ENCODE results near the gene RAB11FIP4. TPM values are rescaled to one million over a fixed set of nuclear protein-coding genes. Genes with fewer than 3 reads are reported as not detected.

Gene RAB11FIP4
- total and polyA plus RNA-seq, 2 of the 8 experiments (the other 6 are each of a cell fraction or from before 2014, with no cell fraction given) = 21.7 to 53.2 TPM

- Histone ChIP-seq H3K27ac (ENCODE audit: low read depth, low read length) (no peak overlapping the region), H3K23me2 (ENCODE audit: low read depth, low read length) (no peaks in the 10 kb centered on the region), H4K20me1 (replicated peaks in 1 of 2; ENCODE audit: control insufficient read depth in 1 of 2, insufficient read depth in 2 of 2, low read length in 2 of 2) (no peaks in the 10 kb centered on the region), H2AFZ (ENCODE audit: low read length) (no peak overlapping the region), H2BK15ac (ENCODE audit: low read length) (no peak overlapping the region), H3K4me1 (replicated peaks in 1 of 4; ENCODE audit: control insufficient read depth in 3 of 4, insufficient read depth in 4 of 4, low read length in 3 of 4) (peaks cover 0 to 2% (median under 1%) of the 10 kb centered on the region in 4 experiments; a peak in 2 of 7 replicates), H2AK5ac (ENCODE audit: low read depth, low read length) (no peak overlapping the region), H2BK12ac (ENCODE audit: low read depth, low read length) (no peak overlapping the region), H2BK120ac (replicated peaks; ENCODE audit: low read depth, low read length) (no peak overlapping the region), H3K36me3 (ENCODE audit: control insufficient read depth in 2 of 4, insufficient read depth in 4 of 4, low read length in 3 of 4) (no peaks in the 10 kb centered on the region), H3K56ac (replicated peaks; ENCODE audit: insufficient read length, low read depth, low read length) (no peak overlapping the region), H3K9ac (replicated peaks in 1 of 4; ENCODE audit: extremely low read depth in 1 of 4, low read depth in 3 of 4, low read length in 3 of 4) (no peak overlapping the region), H3K4me3 (ENCODE audit: extremely low read depth in 1 of 4, insufficient read depth in 2 of 4, low read depth in 3 of 4, low read length in 4 of 4) (no peak overlapping the region), H3K9me3 (ENCODE audit: insufficient read depth in 2 of 2, low read depth in 1 of 2, low read length in 1 of 2) (no peaks in the 10 kb centered on the region), H3K14ac (ENCODE audit: insufficient read length) (no peak overlapping the region), H3K79me1 (ENCODE audit: low read depth, low read length) (no peaks in the 10 kb centered on the region), H4K8ac (ENCODE audit: extremely low read depth, insufficient read depth, low read length) (no peak overlapping the region), H3K4ac (replicated peaks; ENCODE audit: insufficient read length, low read depth, low read length) (no peak overlapping the region), H3K23ac (ENCODE audit: insufficient read length) (no peak overlapping the region), H3K27me3 (replicated peaks in 1 of 4; ENCODE audit: control insufficient read depth in 3 of 4, extremely low read depth in 1 of 4, insufficient read depth in 3 of 4, low read length in 3 of 4) (no peaks in the 10 kb centered on the region), H4K91ac (replicated peaks; ENCODE audit: insufficient read length, low read length) (no peak overlapping the region), H2BK5ac (ENCODE audit: low read depth, low read length) (no peak overlapping the region), H3K18ac (ENCODE audit: extremely low read depth, low read length) (no peak overlapping the region), H3K4me2 (ENCODE audit: insufficient read depth in 1 of 2, low read depth in 2 of 2, low read length in 2 of 2) (no peak overlapping the region), H3K79me2 (ENCODE audit: control insufficient read depth in 1 of 2, insufficient read depth in 2 of 2, low read length in 2 of 2) (no peaks in the 10 kb centered on the region), H4K5ac (ENCODE audit: insufficient read length, low read depth, low read length) (no peak overlapping the region), H2BK20ac (ENCODE audit: low read length) (no peak overlapping the region)
- 92% methylated on average over 6 of the region's 6 CpGs; no CpG with 5 or more reads in 1 of the 2 experiments for WGBS, 2 experiments (ENCODE audit: extremely low coverage in 1 of 2, insufficient coverage in 1 of 2, insufficient read length in 1 of 2, insufficient replicate concordance in 2 of 2, low coverage in 1 of 2, low lambda C conversion rate in 2 of 2, missing lambda C conversion rate in 1 of 2)
- FAIRE-seq = no peak
- no peak for DNase-seq (ENCODE audit: low read depth in 1 of 2, low spot score in 2 of 2)
- ChIA-PET POLR2A (ENCODE audit: partially characterized antibody) (interaction anchor here (0.6 to 1.0 kb wide), 2 partner anchors 25 to 77 kb away, joined by 3 read pairs; no protein-coding TSS in a partner anchor), CTCF (ENCODE audit: partially characterized antibody) (interaction anchor here (0.6 to 2.4 kb wide), 7 partner anchors 9 to 63 kb away, joined by 4 to 9 read pairs (median 5); no protein-coding TSS in a partner anchor)
- TF ChIP-seq SIX5 (IDR thresholded peaks at IDR 0.05; ENCODE audit: low read depth, low read length) = no peak
- no peak for TF ChIP-seq JUND (IDR thresholded peaks at IDR 0.05; ENCODE audit: low read length)
Observed at GRCh38 chr17:31462261-31462660, 70.8 kb downstream of the RAB11FIP4 start.
